Spleen (tissue), 11 donors: ENCODE data around the gene CCDC80. TPM values are rescaled to one million over a fixed set of nuclear protein-coding genes. Genes with fewer than 3 reads are reported as not detected.
"Not testable (repeated sequence)": the region's sequence is repeated elsewhere in the genome, so short reads cannot be mapped to it uniquely, and the experiment has no call there.

Source experiments
- DNase-seq: peaks from one replicate; pipeline ENCODE4 v3.0.0-alpha.2; 2020
- H3K27ac ChIP-seq, 8 donors: fragments of 200-600 bp; sonication (generic) in 7 of 8; 1 replicate in 4 of 8; 2 replicates in 4 of 8; pipeline versions ENCODE4 v1.5.0 to v1.8.0; 2016 to 2021; ENCODE audit warnings: inconsistent platforms in 4 of 8, mild to moderate bottlenecking in 4 of 8, moderate library complexity in 1 of 8
- H3K27me3 ChIP-seq, 7 donors: fragments of 200-600 bp; sonication (generic) in 6 of 7; replicated peaks in 1 of 7; 1 replicate in 4 of 7; 2 replicates in 3 of 7; pipeline versions ENCODE4 v1.5.0 to v1.8.0; 2016 to 2021; ENCODE audit warnings: inconsistent platforms in 3 of 7, mild to moderate bottlenecking in 1 of 7
- H3K36me3 ChIP-seq, 6 donors: fragments of 200-600 bp; sonication (generic) in 5 of 6; 1 replicate in 4 of 6; 2 replicates in 2 of 6; pipeline versions ENCODE4 v1.5.0 to v1.8.0; 2016 to 2021; ENCODE audit warnings: inconsistent platforms in 2 of 6
- H3K4me1 ChIP-seq, 6 donors: fragments of 200-600 bp; sonication (generic) in 5 of 6; 1 replicate in 3 of 6; 2 replicates in 3 of 6; pipeline versions ENCODE4 v1.5.0 to v1.8.0; 2016 to 2021; ENCODE audit warnings: inconsistent platforms in 3 of 6
- H3K4me3 ChIP-seq, 8 donors: fragments of 200-600 bp; sonication (generic) in 7 of 8; 1 replicate in 4 of 8; 2 replicates in 4 of 8; pipeline versions ENCODE4 v1.5.0 to v1.8.0; 2016 to 2021; ENCODE audit warnings: inconsistent platforms in 4 of 8, mild to moderate bottlenecking in 4 of 8, moderate library complexity in 2 of 8
- H3K9me3 ChIP-seq, 8 donors: fragments of 200-600 bp; sonication (generic) in 7 of 8; 1 replicate in 4 of 8; 2 replicates in 4 of 8; pipeline versions ENCODE4 v1.5.0 to v1.8.0; 2016 to 2021; ENCODE audit warnings: inconsistent platforms in 4 of 8
- CTCF ChIP-seq, 11 experiments: fragments of 200-600 bp in 7 of 11; fragments of 450-650 bp in 4 of 11; sonication (generic) in 4 of 11; IDR thresholded peaks in 8 of 11; conservative IDR thresholded peaks in 3 of 11; 1 replicate in 7 of 11; 2 replicates in 4 of 11; pipeline versions ENCODE4 v1.4.0 to v1.8.0; 2016 to 2021; ENCODE audit warnings: antibody characterized with exemption in 11 of 11, inconsistent platforms in 4 of 11, mild to moderate bottlenecking in 1 of 11
- POLR2A ChIP-seq, 3 donors: fragments of 450-650 bp; IDR thresholded peaks; one replicate each; pipeline ENCODE4 v1.5.1; 2017; ENCODE audit warnings: antibody characterized with exemption in 3 of 3, mild to moderate bottlenecking in 1 of 3
- POLR2AphosphoS5 ChIP-seq, 3 donors: sonication (generic); formaldehyde crosslinking; IDR thresholded peaks; one replicate each; pipeline ENCODE4 v1.5.1; 2017; ENCODE audit warnings: antibody characterized with exemption in 3 of 3
- WGBS, 5 donors: extraction: QIAGEN DNeasy Blood & Tissue Kit in 3 of 5; methylation state at CpG; one replicate each; pipeline versions ENCODE4 v1.1.5 to v1.1.7; 2013 to 2018; 5-methylcytosine and 5-hydroxymethylcytosine counted together
- intact Hi-C: fragments of 100-400 bp; cut with DNase I; formaldehyde crosslinking; loops from one replicate; pipeline ENCODE4 v1.15.0; 2023; ENCODE audit warnings: low total_unique reads
- polyA plus RNA-seq, 3 donors: library from polyadenylated mRNA; stranded (reverse); fragments of 200-250 nt; gene quantifications; one replicate each; pipeline ENCODE4 v1.2.1, GENCODE V29; 2013
- total RNA-seq, 7 donors: library from RNA; depleted of rRNA in 3 of 7; stranded (reverse); fragments of >200 nt in 3 of 7; fragmentation: NEBNext Ultra II Directional in 4 of 7; extraction: Animal tissue kit (Norgen Biotek cat#: 25700) in 4 of 7; gene quantifications; one replicate each; pipeline versions ENCODE4 v1.1.0 to v1.2.1, GENCODE V29; 2016 to 2021
- donor health status: healthy with polysubstance abuse.
- donor health status: DM: no; HTN: no; CAD: no; lungs with moderate emphysema.
- donor health status: DM: no; HTN: no; CAD: no.
- donor health status: Bipolar disorder and iron deficiency.
- donor health status: healthy.
- donor health status: DM: no; HTN: no; CAD: no.
- donor health status: DM: yes; HTN: yes; CAD: no.

CCDC80 gene
- total and polyA plus RNA-seq, 10 donors, result 5.2 to 99.9 (median 31.5) TPM

GRCh38 chr3:112672716-112673541, 32.0 kb upstream of the CCDC80 start:
- Histone ChIP-seq H3K4me3 (peak overlapping the region in 1 of 8 donors; percentile 32), H3K27ac (peak overlapping the region in 7 of 8 donors; percentile 11 to 79 (median 63)), H3K36me3 (no peaks in the 10 kb centered on the region), H3K9me3 (no peaks in the 10 kb centered on the region), H3K4me1 (peaks cover 15 to 56% (median 29%) of the 10 kb centered on the region in 6 donors), H3K27me3 (no peaks in the 10 kb centered on the region)
- 50 to 65% (median 54%) methylated on average over 5 of the region's 5 CpGs for WGBS, 5 donors
- TF ChIP-seq POLR2AphosphoS5 (IDR thresholded peaks at IDR 0.05) (no peak), CTCF (IDR thresholded peaks at IDR 0.05 in 8 of 11, conservative IDR thresholded peaks at IDR 0.05 in 3 of 11) (no peak), POLR2A (IDR thresholded peaks at IDR 0.05) (no peak)
- intact Hi-C loops, result no loop called here
- DNase-seq, result no peak

- 63 to 81% (median 76%) methylated on average over 4 of the region's 4 CpGs for WGBS, 5 donors
- intact Hi-C loops, result no loop called here
These were observed 31.2 kb upstream of the CCDC80 start for GRCh38 chr3:112671930-112672715.

GRCh38 chr3:112670824-112671223, 29.9 kb upstream of the CCDC80 start:
- 75 to 85% (median 81%) methylated on average over 7 of the region's 7 CpGs for whole genome bisulfite sequencing, 5 donors
- Histone ChIP-seq H3K4me3 (no peak overlapping the region), H3K36me3 (no peaks in the 10 kb centered on the region), H3K9me3 (no peaks in the 10 kb centered on the region), H3K27me3 (no peaks in the 10 kb centered on the region), H3K4me1 (peaks cover 3 to 36% (median 12%) of the 10 kb centered on the region in 6 donors), H3K27ac (peak overlapping the region in 6 of 8 donors; percentile 3 to 79 (median 61))
- DNase-seq, result no peak
- TF ChIP-seq CTCF (IDR thresholded peaks at IDR 0.05 in 8 of 11, conservative IDR thresholded peaks at IDR 0.05 in 3 of 11), result no peak
- no peak for TF ChIP-seq POLR2AphosphoS5 (IDR thresholded peaks at IDR 0.05)
- no peak for TF ChIP-seq POLR2A (IDR thresholded peaks at IDR 0.05)
- intact Hi-C loops, result no loop called here

More at GRCh38 chr3:112671930-112672715, 31.2 kb upstream of the CCDC80 start:
- Histone ChIP-seq H3K27ac (peak overlapping the region; percentile 3 to 79 (median 60)), H3K27me3 (no peaks in the 10 kb centered on the region), H3K4me1 (peaks cover 9 to 49% (median 25%) of the 10 kb centered on the region in 6 donors), H3K9me3 (no peaks in the 10 kb centered on the region), H3K4me3 (no peak overlapping the region), H3K36me3 (no peaks in the 10 kb centered on the region)
- DNase-seq, result no peak
- TF ChIP-seq POLR2A (IDR thresholded peaks at IDR 0.05) (no peak), CTCF (IDR thresholded peaks at IDR 0.05 in 8 of 11, conservative IDR thresholded peaks at IDR 0.05 in 3 of 11) (no peak), POLR2AphosphoS5 (IDR thresholded peaks at IDR 0.05) (no peak)

GRCh38 chr3:112667599-112667998, 26.7 kb upstream of the CCDC80 start:
- 77 to 81% (median 80%) methylated on average over 4 of the region's 4 CpGs for WGBS, 5 donors
- Histone ChIP-seq H3K27ac (no peak overlapping the region), H3K9me3 (no peaks in the 10 kb centered on the region), H3K4me3 (no peak overlapping the region), H3K27me3 (no peaks in the 10 kb centered on the region), H3K36me3 (no peaks in the 10 kb centered on the region), H3K4me1 (peaks cover 0 to 16% (median 8%) of the 10 kb centered on the region in 6 donors)
- DNase-seq, result no peak
- intact Hi-C loops, result no loop called here
- TF ChIP-seq CTCF (IDR thresholded peaks at IDR 0.05 in 8 of 11, conservative IDR thresholded peaks at IDR 0.05 in 3 of 11) (no peak), POLR2AphosphoS5 (IDR thresholded peaks at IDR 0.05) (no peak), POLR2A (IDR thresholded peaks at IDR 0.05) (no peak)

GRCh38 chr3:112665009-112665408, 24.1 kb upstream of the CCDC80 start:
- H3K4me3 ChIP-seq, H3K27me3 ChIP-seq, intact Hi-C loops, DNase-seq, H3K4me1 ChIP-seq, H3K36me3 ChIP-seq, H3K27ac ChIP-seq, H3K9me3 ChIP-seq: not testable (repeated sequence)
- WGBS, 5 donors, result 95 to 99% (median 97%) methylated on average over 7 to 9 of the region's 9 CpGs
